H1 (cell line): Measurements from ENCODE around the gene NT5C1B. TPM values are rescaled to one million over a fixed set of nuclear protein-coding genes. Genes with fewer than 3 reads are reported as not detected.

Experiments
- CTCF ChIA-PET: fragments of 300-600 bp; sonication (Branson Sonifier 250); formaldehyde crosslinking; loops from one replicate; lab custom pipeline; 2021; ENCODE audit not compliant: partially characterized antibody; lab: Charles Lee
- POLR2A ChIA-PET: fragments of 300-600 bp; sonication (Branson Sonifier 250); formaldehyde crosslinking; loops from one replicate; lab custom pipeline; 2021; ENCODE audit warnings: inconsistent platforms; ENCODE audit not compliant: partially characterized antibody; lab: Charles Lee
- DNase-seq, 2 experiments: peaks; one replicate each; pipeline versions ENCODE4 v3.0.0 to v3.0.0-alpha.2; 2010 to 2022; ENCODE audit warnings: low spot score in 2 of 2, low read depth in 1 of 2, mixed read lengths in 1 of 2
- FAIRE-seq: peaks from 2 replicates; lab custom pipeline; 2011; peaks lifted over from hg19 to GRCh38; lab: Jason Lieb, UNC
- H2AFZ ChIP-seq: 2 replicates; pipeline ENCODE4 v1.8.1; 2012; ENCODE audit warnings: low read length, inconsistent platforms
- H2AK5ac ChIP-seq: 2 replicates; pipeline ENCODE4 v1.6.1; 2013; ENCODE audit warnings: low read depth, low read length
- H2BK120ac ChIP-seq: replicated peaks from 2 replicates; pipeline ENCODE3; 2013; ENCODE audit warnings: low read depth, low read length, inconsistent platforms
- H2BK12ac ChIP-seq: 2 replicates; pipeline ENCODE4 v1.6.1; 2013; ENCODE audit warnings: low read depth, low read length
- H2BK15ac ChIP-seq: 2 replicates; pipeline ENCODE4 v1.6.1; 2013; ENCODE audit warnings: low read length
- H2BK20ac ChIP-seq: 2 replicates; pipeline ENCODE4 v1.6.1; 2013; ENCODE audit warnings: low read length
- H2BK5ac ChIP-seq: 2 replicates; pipeline ENCODE4 v1.6.1; 2013; ENCODE audit warnings: low read depth, low read length
- H3K14ac ChIP-seq: 2 replicates; pipeline ENCODE4 v1.6.1; 2013; ENCODE audit warnings: inconsistent platforms; ENCODE audit not compliant: insufficient read length
- H3K18ac ChIP-seq: 2 replicates; pipeline ENCODE4 v1.6.1; 2013; ENCODE audit warnings: low read length; ENCODE audit errors: extremely low read depth
- H3K23ac ChIP-seq: 2 replicates; pipeline ENCODE4 v1.6.1; 2013; ENCODE audit warnings: inconsistent platforms; ENCODE audit not compliant: insufficient read length
- H3K23me2 ChIP-seq: 2 replicates; pipeline ENCODE4 v1.6.1; 2013; ENCODE audit warnings: low read depth, low read length
- H3K27ac ChIP-seq: 2 replicates; pipeline ENCODE4 v1.6.1; 2011; ENCODE audit warnings: low read depth, low read length, inconsistent platforms
- H3K27me3 ChIP-seq, 4 experiments: replicated peaks in 1 of 4; 1 replicate in 1 of 4; 2 replicates in 3 of 4; pipeline versions ENCODE4 v1.6.1 to v1.8.1; 2011 to 2013; ENCODE audit warnings: low read length in 3 of 4, mild to moderate bottlenecking in 3 of 4, inconsistent platforms in 2 of 4, mixed read lengths in 2 of 4, moderate library complexity in 1 of 4; ENCODE audit not compliant: control insufficient read depth in 3 of 4, insufficient read depth in 3 of 4; ENCODE audit errors: extremely low read depth in 1 of 4
- H3K36me3 ChIP-seq, 4 experiments: 2 replicates each; pipeline versions ENCODE4 v1.6.1 to v1.8.1; 2011 to 2013; ENCODE audit warnings: mild to moderate bottlenecking in 4 of 4, low read length in 3 of 4, moderate library complexity in 2 of 4, control low read depth in 1 of 4, inconsistent platforms in 1 of 4; ENCODE audit not compliant: insufficient read depth in 4 of 4, control insufficient read depth in 2 of 4
- H3K4ac ChIP-seq: replicated peaks from 2 replicates; pipeline ENCODE3; 2013; ENCODE audit warnings: low read length, low read depth, mixed read lengths, inconsistent platforms; ENCODE audit not compliant: insufficient read length
- H3K4me1 ChIP-seq, 4 experiments: replicated peaks in 1 of 4; 1 replicate in 1 of 4; 2 replicates in 3 of 4; pipeline versions ENCODE4 v1.6.1 to v1.8.1; 2011 to 2013; ENCODE audit warnings: low read length in 3 of 4, inconsistent platforms in 2 of 4, mixed read lengths in 1 of 4; ENCODE audit not compliant: insufficient read depth in 4 of 4, control insufficient read depth in 3 of 4
- H3K4me2 ChIP-seq, 2 experiments: 2 replicates each; pipeline versions ENCODE4 v1.6.1 to v1.8.1; 2011 to 2013; ENCODE audit warnings: low read depth in 2 of 2, low read length in 2 of 2, control low read depth in 1 of 2, inconsistent platforms in 1 of 2, mild to moderate bottlenecking in 1 of 2; ENCODE audit not compliant: insufficient read depth in 1 of 2
- H3K4me3 ChIP-seq, 4 experiments: fragments of 200-600, 300-600 bp in 1 of 4; sonication (generic), shearing (Covaris generic), sonication (Bioruptor Twin) in 1 of 4; 2 replicates each; pipeline versions ENCODE4 v1.5.1 to v1.8.1; 2011 to 2016; ENCODE audit warnings: low read length in 4 of 4, low read depth in 3 of 4, control low read depth in 2 of 4, inconsistent platforms in 2 of 4, mild to moderate bottlenecking in 2 of 4, mixed read lengths in 1 of 4, moderate library complexity in 1 of 4; ENCODE audit not compliant: insufficient read depth in 2 of 4; ENCODE audit errors: extremely low read depth in 1 of 4
- H3K56ac ChIP-seq: replicated peaks from 2 replicates; pipeline ENCODE3; 2013; ENCODE audit warnings: low read depth, mild to moderate bottlenecking, mixed read lengths, low read length, inconsistent platforms; ENCODE audit not compliant: insufficient read length
- H3K79me1 ChIP-seq: 2 replicates; pipeline ENCODE4 v1.6.1; 2013; ENCODE audit warnings: low read depth, low read length, control low read depth
- H3K79me2 ChIP-seq, 2 experiments: 2 replicates each; pipeline versions ENCODE4 v1.6.1 to v1.8.1; 2012 to 2013; ENCODE audit warnings: low read length in 2 of 2, mild to moderate bottlenecking in 2 of 2, inconsistent platforms in 1 of 2; ENCODE audit not compliant: insufficient read depth in 2 of 2, control insufficient read depth in 1 of 2
- H3K9ac ChIP-seq, 4 experiments: replicated peaks in 1 of 4; 1 replicate in 1 of 4; 2 replicates in 3 of 4; pipeline versions ENCODE4 v1.6.1 to v1.8.1; 2011 to 2013; ENCODE audit warnings: low read depth in 3 of 4, low read length in 3 of 4, control low read depth in 2 of 4, mild to moderate bottlenecking in 2 of 4, moderate library complexity in 2 of 4, inconsistent platforms in 1 of 4; ENCODE audit errors: extremely low read depth in 1 of 4
- H3K9me3 ChIP-seq, 2 experiments: 2 replicates each; pipeline versions ENCODE4 v1.6.1 to v1.8.1; 2012 to 2013; ENCODE audit warnings: mild to moderate bottlenecking in 2 of 2, moderate library complexity in 2 of 2, control low read depth in 1 of 2, inconsistent platforms in 1 of 2, low read depth in 1 of 2, low read length in 1 of 2, mixed read lengths in 1 of 2; ENCODE audit not compliant: insufficient read depth in 2 of 2
- H4K20me1 ChIP-seq, 2 experiments: replicated peaks in 1 of 2; 2 replicates each; pipeline versions ENCODE3 to v1.8.1; 2011 to 2013; ENCODE audit warnings: inconsistent platforms in 2 of 2, low read length in 2 of 2, mild to moderate bottlenecking in 1 of 2; ENCODE audit not compliant: insufficient read depth in 2 of 2, control insufficient read depth in 1 of 2
- H4K5ac ChIP-seq: 2 replicates; pipeline ENCODE4 v1.6.1; 2013; ENCODE audit warnings: low read length, low read depth, mixed read lengths, inconsistent platforms; ENCODE audit not compliant: insufficient read length
- H4K8ac ChIP-seq: 2 replicates; pipeline ENCODE4 v1.8.0; 2013; ENCODE audit warnings: mild to moderate bottlenecking, moderate library complexity, low read length, inconsistent platforms; ENCODE audit not compliant: insufficient read depth; ENCODE audit errors: extremely low read depth
- H4K91ac ChIP-seq: replicated peaks from 2 replicates; pipeline ENCODE3; 2013; ENCODE audit warnings: low read length, mixed read lengths, inconsistent platforms; ENCODE audit not compliant: insufficient read length
- JUND ChIP-seq: IDR thresholded peaks from 2 replicates; pipeline ENCODE4 v1.6.1; 2011; ENCODE audit warnings: mild to moderate bottlenecking, improper control_type of control experiment, low read length
- MAFK ChIP-seq: IDR thresholded peaks from 2 replicates; pipeline ENCODE4 v1.6.1; 2012; ENCODE audit warnings: low read depth, mild to moderate bottlenecking, improper control_type of control experiment, low read length
- NANOG ChIP-seq: IDR thresholded peaks from 2 replicates; pipeline ENCODE4 v1.6.1; 2011; ENCODE audit warnings: low read length, low read depth, mild to moderate bottlenecking, inconsistent platforms; ENCODE audit not compliant: insufficient read depth, poor library complexity, severe bottlenecking
- NRF1 ChIP-seq: IDR thresholded peaks from 2 replicates; pipeline ENCODE4 v1.6.1; 2011; ENCODE audit warnings: mild to moderate bottlenecking, low read depth, low read length, improper control_type of control experiment
- SIRT6 ChIP-seq: IDR thresholded peaks from one replicate; pipeline ENCODE4 v1.7.1; 2012; ENCODE audit warnings: low read length, inconsistent platforms
- SP2 ChIP-seq: IDR thresholded peaks from 2 replicates; pipeline ENCODE4 v1.6.1; 2012; ENCODE audit warnings: mild to moderate bottlenecking, low read length, inconsistent platforms
- WGBS, 2 experiments: shearing (Covaris generic) in 1 of 2; methylation state at CpG; one replicate each; pipeline versions ENCODE4 v1.1.6 to v1.1.7; 2013 to 2015; ENCODE audit warnings: low lambda C conversion rate in 2 of 2, mixed read lengths in 2 of 2, inconsistent platforms in 1 of 2, low coverage in 1 of 2, missing lambda C conversion rate in 1 of 2; ENCODE audit not compliant: insufficient replicate concordance in 2 of 2, insufficient coverage in 1 of 2, insufficient read length in 1 of 2; ENCODE audit errors: extremely low coverage in 1 of 2, missing lambda C conversion rate in 1 of 2; 5-methylcytosine and 5-hydroxymethylcytosine counted together
- polyA plus RNA-seq, 7 experiments: library from polyadenylated mRNA; depleted of rRNA in 3 of 7; stranded (reverse) in 5 of 7; unstranded in 2 of 7; fragments of >200 nt in 5 of 7; fragments of 200-250 nt in 2 of 7; gene quantifications; 1 replicate in 5 of 7; 2 replicates in 1 of 7; 4 replicates in 1 of 7; pipeline versions ENCODE4 v1.2.1 to v1.2.3, GENCODE V29; 2011 to 2013; ENCODE audit warnings: missing spikeins in 2 of 7, mixed read lengths in 2 of 7
- total RNA-seq: library from RNA; stranded (reverse); fragmentation: NEBNext Ultra II Directional; extraction: Animal tissue kit (Norgen Biotek cat#: 25700); gene quantifications from 2 replicates; pipeline ENCODE4 v1.2.1, GENCODE V29; 2021

NT5C1B gene
- total and polyA plus RNA-seq, 2 of the 8 experiments (the other 6 are each of a cell fraction or from before 2014, with no cell fraction given), result not detected

DNA sequence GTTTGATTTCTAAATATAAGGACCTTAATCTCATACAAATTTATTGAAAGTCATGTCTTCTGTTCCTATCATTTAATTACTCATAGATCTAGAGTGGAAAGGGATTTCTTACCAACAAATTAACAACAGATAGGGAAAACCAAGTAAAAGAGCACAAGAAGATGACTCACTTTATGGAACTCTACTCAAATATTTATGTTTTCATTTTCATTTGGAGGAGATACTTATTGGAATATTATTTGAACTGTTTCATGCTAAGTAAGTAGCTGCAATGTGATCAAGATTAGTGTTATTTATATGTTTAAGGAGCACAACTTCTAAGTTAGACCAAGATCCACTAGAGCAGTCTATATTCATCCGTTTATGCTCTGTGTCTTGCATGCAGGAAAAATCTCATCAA, 1.3 kb downstream of the NT5C1B start:
- no peak overlapping the region for H2BK120ac ChIP-seq
- H3K4ac ChIP-seq, result no peak overlapping the region
- ChIA-PET POLR2A (no interaction called here), CTCF (no interaction called here)
- no peak for TF ChIP-seq SIRT6
- no peak for TF ChIP-seq JUND
- TF ChIP-seq SP2, result no peak
- TF ChIP-seq MAFK, result no peak
- no peak for TF ChIP-seq NRF1
- no peak for TF ChIP-seq NANOG
- H2BK5ac ChIP-seq, result no peak overlapping the region
- no peak overlapping the region for H3K4me2 ChIP-seq
- no peaks in the 10 kb centered on the region for H4K20me1 ChIP-seq
- H3K9ac ChIP-seq, result no peak overlapping the region
- no peak overlapping the region for H3K18ac ChIP-seq
- no peak overlapping the region for H4K91ac ChIP-seq
- H3K36me3 ChIP-seq, result no peaks in the 10 kb centered on the region
- H3K56ac ChIP-seq, result no peak overlapping the region
- H3K27ac ChIP-seq, result no peak overlapping the region
- H3K79me2 ChIP-seq, result no peaks in the 10 kb centered on the region
- no peaks in the 10 kb centered on the region for H3K79me1 ChIP-seq
- H2BK15ac ChIP-seq, result no peak overlapping the region
- no peak overlapping the region for H4K5ac ChIP-seq
- H2AK5ac ChIP-seq, result no peak overlapping the region
- FAIRE-seq, result no peak
- H2BK12ac ChIP-seq, result no peak overlapping the region
- H4K8ac ChIP-seq, result no peak overlapping the region
- H2BK20ac ChIP-seq, result no peak overlapping the region
- H2AFZ ChIP-seq, result no peak overlapping the region
- no peaks in the 10 kb centered on the region for H3K27me3 ChIP-seq
- H3K9me3 ChIP-seq, result peaks cover 0 to 2% of the 10 kb centered on the region in 2 experiments; a peak in 2 of 4 replicates
- H3K4me1 ChIP-seq, result no peaks in the 10 kb centered on the region
- DNase-seq, result no peak
- H3K4me3 ChIP-seq, result no peak overlapping the region
- no peak overlapping the region for H3K14ac ChIP-seq
- no peak overlapping the region for H3K23ac ChIP-seq
- WGBS, 2 experiments, result 84% methylated on average over 1 of the region's 1 CpG; no CpG with 5 or more reads in 1 of the 2 experiments
- no peaks in the 10 kb centered on the region for H3K23me2 ChIP-seq
